Fibroblast of skin of scalp (primary cell): Measurements from ENCODE around the gene SORCS1.

Experiments
- DNase-seq: peaks from one replicate; pipeline ENCODE4 v3.0.0-alpha.2; 2013

The SORCS1 gene

DNA sequence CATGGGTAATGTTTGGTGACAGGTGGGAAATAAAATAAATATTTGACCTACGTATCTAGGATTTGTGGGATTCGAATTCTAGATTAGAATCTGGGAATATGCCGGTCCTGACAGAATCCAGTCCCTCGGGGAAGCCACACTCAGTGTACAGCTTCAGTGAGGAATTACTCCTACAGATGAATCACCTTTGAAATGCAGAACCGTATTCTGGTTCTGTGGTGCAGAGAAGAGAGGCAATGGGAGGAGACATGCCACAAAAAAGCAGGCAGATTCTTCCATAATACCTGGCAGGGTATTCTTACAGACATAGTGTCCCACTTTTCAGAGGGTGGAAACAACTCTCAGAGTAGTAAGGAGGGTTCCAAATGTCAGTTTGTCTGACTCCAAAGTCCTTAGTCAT lies 286.9 kb downstream of the SORCS1 start:
- no peak for DNase-seq

DNA sequence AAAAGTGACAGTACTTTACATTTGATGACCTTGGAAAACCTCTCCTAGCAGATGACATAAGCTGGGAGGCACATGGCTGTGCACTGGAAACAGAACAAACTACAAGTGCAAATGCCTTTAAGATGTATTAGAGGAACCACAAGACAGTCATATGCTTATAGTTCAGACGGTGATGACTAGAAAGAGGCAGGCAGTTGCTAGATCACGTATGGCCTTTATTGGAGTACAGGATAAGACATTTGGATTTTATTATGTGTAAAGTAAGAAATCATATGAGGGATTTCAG lies 290.0 kb downstream of the SORCS1 start:
- no peak for DNase-seq

DNA sequence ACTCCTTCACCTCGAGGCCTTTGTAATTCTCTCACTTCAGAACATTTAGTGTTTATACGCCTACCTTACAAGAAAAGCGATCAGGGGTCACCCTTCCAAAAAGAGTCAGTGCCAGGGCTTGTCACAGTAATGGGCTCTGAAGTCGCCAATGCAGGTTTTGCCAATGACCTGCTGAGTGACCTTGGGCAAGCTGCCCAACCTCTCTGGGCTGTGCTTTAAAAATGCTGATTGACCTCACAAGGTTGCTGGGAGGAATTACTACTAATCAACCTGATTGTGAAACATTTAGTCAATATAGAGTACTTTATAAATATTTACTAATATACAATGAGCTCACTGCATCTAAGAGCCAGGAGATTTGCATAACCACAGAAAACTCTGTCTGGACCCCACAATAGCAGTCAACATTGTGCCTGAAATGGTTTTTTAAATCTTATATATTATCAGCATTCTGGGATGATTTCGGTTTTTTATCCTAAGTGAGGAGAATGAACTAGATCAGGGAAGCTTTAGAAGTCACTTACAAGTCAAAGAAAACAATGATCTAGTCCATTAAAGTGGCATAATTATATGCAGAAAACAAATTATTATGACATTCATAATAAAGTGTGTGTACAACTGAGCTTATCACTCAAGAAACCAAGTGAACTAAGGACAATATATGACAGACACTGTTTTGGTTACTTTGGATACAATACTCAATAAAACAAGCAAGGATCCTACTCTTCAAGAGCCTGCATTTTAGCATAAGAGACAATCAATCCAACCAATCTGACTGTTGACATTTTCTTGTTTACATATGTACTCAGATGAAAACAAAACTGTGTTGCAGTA lies 290.5 kb downstream of the SORCS1 start:
- no peak for DNase-seq

DNA sequence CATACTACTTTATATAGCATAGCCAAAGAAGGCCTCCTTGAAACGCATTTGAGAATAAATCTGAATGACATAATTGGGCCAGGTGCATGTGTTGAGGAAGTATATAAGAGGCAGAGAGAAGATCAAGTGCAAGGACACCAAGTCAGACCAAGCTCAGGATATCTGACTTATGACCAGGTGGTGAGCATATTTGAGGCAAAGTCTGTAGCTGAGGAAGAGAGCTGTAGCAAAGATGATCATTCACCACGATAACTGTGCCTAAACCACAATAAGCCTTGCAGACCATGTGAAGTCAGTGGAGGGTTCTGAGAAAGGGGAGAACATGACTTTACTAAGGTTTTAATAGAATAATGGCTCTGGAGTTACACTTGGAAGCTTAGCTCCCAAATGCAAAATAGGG lies 292.3 kb downstream of the SORCS1 start:
- no peak for DNase-seq

DNA sequence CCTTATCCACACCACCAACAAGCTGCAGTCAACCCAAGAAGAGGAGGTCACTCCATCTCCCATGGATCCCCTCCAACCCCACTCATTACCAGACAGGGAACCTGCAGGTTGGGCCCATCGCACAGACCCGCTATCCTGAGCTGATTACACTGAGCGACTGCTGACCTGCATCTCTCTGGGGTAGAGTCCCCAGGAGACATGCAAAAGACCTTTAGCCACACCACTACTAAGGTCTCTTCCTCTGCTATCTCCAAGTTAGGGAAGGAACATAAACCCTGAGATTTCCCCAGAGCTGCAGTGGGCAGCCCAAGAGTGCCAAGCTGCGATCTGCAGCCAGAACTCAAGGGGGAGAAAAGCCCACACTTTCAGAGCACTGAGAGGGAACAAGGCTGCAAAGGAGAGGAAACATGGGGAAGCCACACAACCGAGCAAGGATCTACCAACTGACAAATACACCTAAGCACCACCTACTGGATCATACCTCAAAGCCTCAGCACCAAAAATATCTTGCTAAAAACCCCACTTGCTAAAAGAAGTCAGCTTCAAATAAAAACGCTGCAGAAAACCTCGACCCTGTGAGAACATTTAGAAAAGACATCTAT lies 298.2 kb downstream of the SORCS1 start:
- no peak for DNase-seq

DNA sequence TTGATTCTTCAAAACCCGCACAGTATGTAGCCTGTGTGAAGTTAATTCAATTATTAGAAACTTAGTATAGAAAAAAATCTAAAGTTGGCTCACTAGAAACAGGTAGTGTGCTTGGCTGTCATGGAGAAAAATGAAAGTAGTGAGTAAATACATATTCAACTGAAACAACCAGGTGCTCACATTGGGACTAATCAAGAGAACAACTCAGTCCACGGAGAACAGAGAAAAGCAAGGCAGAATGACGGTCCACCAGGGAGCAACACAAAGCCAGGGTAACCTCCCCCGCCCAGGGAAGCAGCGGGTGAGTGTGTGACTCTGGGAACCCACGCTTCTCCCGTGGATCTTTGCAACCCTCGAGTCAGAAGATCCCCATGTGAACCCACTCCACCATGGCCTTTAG lies 300.5 kb downstream of the SORCS1 start:
- no peak for DNase-seq

DNA sequence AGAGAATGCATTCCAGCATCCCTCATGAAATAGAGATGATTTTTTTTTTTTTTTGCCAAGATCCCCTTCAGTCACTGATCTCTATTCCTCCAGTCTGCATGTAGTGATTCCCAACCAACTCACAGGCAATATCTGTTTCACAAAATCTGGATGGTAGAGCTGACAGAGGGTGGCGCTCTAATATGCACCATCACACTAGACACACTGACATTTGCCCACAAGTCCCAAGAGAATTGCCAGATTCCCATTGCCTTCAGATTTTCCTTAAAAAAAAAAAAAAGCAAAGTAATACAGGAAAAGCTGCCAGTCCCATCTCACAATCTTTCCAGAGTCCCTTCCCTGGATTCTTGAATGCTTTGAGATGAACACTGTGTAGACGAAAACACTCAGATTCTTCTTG lies 301.0 kb downstream of the SORCS1 start:
- no peak for DNase-seq

DNA sequence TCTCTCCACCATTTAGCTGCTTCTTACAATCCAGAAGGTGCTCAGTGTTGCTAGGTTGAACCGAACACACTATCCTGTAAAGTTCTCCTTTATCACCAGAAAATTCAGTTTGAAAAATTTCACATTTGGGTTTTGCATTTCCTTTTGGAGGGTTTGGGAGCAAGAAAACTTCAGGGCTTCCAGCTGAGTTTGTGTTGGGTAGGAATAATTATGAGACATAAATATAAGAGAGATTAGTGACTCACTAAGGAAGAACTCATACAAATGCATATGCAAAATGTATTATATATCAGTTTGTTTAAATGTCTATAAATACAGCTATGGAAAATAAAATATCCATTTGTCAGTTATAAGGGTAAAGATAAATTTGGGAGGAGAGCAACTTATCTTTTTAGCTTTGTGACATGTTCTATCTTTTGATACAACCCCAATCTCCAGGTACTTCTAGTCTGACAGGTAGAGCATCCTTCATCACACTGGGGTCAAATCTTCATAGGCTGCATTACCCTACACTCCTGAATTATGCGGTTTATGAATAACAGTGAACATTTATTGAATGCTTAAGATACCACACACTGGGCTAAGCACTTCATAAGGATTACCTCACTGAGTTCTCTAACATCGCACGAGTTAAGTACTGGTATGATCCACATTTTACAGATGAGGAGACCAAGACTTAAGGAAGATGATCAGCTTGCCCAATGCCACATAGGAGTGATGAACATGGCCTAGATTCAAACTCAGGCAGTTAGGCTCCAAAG lies 304.4 kb downstream of the SORCS1 start:
- no peak for DNase-seq

DNA sequence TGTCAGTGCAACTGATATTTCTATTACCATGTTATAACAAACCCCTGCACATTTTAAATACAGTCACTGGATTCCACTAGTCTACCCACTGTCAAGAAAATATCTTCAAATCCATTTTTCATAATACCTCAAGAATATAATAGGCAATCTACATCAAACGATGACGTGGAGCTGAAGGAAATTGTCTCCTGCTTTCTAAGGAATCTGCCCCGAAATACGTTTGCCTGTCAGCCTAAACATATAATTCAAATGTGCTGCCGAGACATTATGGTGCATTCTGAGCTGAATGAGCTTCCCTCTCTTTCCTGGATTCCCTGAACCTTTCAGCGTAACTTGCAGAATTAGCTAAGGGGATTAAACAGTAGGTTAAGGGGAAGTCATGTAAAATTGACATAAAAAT lies 306.8 kb downstream of the SORCS1 start:
- no peak for DNase-seq

DNA sequence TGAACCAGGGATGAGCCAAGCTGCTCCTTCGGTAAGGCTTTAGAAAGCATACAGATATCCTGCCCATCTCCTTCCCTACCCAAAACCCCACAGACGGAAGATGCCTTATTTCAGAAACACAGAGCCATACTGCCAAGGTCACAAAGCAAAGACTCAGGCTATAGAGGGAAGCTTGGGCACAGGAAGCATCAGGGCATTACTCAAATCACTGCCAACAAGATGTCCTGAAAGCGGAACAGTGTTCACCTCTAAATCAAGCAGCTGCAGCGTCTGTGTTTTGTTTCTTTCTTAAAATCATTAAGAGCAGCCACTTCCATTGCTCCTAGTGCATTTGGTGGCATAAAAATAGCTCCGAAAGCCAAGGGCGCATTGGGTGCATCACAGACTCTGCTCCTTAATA lies 307.3 kb downstream of the SORCS1 start:
- no peak for DNase-seq

DNA sequence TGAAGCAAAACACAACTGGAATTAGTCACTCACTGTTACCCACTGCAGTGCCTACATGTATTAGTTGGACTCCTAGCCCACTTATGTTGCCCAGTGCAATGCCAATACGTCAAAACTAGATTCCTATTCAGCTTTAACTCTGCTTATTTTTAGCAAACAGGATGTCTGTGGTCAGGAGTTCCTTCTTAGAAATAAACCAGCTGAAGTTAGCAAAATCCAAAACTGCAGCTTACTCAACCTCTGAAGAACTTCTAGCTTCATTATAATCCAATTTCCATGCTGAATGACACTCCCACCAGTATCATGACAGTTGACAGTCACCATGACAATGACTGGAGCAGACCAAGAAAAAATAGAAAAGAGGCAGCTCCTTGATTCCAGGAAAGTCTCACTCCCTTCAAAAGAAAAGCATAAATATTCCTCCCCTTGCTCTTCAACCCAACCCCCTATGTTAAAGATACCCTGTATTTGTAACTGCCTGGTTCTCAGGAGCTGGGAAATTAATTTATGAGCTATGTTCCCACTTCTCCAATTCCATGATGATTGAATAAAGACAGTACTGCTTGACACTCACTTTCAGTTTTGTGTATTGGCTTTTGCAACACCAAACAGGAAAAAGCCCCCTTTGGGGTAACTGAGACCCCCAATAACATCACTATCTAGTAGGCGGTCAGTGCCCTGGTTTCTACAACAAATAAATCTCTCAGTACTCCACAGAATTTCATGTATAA lies 327.4 kb downstream of the SORCS1 start:
- no peak for DNase-seq

DNA sequence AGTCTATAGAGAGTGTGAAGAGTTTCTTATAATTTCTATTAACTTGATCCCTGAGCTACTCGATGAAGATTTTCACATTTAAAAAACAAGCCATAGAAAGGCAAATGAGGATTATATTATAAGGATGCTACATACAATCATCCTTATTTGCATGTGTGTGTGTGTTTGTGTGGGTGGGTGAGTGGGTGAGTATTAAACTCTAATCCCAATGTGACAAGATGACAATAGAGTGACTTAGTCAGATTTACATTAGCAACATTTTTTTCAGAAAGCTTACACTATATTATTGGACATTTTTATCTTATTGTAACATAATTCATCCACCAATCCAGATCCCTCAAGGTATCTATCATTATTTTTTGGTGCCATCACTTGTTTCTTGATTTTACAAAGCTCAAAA lies 331.7 kb downstream of the SORCS1 start:
- DNase-seq = no peak

DNA sequence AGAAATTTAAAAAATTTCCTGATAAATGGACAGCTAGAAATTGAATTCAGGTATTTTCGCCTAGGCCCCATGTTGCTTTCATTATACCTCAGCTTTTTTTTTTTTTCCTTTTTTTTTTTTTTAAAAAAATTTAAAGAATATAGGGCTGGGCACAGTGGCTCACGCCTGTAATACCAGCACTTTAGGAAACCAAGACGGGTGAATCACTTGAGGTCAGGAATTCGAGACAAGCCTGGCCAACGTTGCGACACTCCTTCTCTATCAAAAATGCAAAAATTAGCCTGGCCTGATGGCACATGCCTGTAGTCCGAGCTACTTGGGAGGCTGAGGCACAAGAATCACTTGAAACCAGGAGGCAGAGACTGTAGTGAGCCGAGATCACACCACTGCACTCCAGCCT lies 334.0 kb downstream of the SORCS1 start:
- DNase-seq = no peak

DNA sequence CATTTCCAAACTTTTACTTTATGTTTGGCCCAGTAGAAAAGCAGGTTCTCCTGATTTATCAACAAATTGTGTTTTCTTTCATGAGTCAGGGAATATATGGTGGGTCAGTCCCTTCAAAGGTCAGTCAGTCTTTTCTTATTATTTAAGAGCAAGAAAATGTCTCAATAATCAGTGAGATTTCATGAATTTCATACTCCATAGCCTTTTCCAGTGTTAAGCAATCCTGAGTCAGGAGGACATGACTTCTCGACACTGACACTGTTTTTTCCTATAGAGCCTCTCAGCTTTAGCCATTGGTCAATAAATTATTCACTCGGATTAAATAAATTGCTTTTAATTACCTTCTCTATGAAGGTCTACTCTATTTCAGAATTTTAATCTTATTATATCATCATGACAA lies 334.5 kb downstream of the SORCS1 start:
- DNase-seq = no peak

DNA sequence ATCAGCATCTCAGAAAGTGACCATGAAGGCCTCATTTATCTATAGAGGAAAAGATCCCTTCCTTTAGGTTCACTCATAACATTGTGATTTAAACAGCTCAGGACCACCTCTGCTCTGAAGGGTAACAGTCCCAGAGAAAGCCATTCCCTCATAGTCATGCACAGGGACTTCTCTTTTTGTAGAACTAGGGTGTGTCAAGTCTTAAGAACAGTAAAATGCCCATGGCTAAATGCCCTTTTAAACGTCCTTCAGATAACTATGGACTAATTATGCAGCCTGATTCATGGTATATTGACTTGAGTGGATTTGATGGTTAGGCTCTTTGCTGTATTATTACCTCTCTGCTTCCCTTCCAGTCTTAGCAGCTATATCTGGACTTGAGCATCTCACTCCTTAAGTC lies 337.8 kb downstream of the SORCS1 start:
- no peak for DNase-seq

DNA sequence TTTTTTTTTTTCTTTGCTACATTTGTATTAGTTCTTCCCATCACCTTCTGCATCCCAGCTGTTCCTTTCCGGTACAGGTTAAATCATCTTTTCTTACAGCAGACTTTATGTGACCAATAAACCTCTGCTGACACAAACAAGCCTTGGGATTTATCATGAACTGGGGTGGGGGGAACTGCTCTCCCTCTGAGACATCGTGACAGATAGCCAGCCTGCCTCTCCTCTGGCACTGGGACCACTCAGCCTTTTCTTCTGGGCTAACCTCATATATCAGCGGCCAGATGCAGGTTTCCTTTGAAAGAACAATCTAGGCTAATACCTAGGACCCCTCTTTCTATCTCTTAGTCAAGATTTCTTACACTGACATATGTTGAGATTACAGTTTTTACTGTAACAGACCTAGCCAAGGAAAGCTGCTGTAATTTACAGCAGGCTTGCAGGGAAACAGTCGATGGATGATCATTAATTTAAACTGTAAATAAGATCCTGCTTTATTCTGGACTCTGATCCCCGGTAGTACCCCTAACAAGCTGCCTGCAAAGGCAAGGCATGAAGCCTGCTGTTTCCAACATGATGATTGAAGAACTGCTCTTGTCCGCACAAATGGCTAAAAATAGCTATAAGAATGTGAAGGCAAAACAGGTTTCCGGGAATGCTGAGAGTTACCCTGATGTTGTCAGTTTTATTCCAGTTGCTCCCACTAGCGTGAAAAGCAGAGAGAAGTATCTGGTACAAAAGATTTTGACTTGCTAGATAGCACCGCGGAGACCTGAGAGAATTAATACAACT lies 338.7 kb downstream of the SORCS1 start:
- DNase-seq = no peak

DNA sequence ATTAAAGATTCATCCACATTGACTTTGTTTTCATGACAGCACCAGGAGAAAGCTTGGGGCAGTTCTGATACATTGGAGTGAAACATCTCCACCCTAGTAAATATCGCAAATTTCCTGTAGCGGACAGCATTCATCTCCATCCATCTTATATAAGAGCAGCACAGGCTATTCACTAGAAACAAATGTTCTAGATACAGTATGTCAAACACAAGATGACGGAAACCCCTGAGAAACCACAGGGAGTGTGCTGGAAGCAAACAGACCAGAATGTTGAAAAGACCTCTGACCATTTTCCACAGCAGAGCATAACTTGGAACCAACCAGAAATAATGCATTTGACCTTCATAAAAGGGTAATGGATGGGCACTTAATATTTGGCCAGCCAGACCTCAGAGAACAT lies 343.9 kb downstream of the SORCS1 start:
- DNase-seq = no peak

DNA sequence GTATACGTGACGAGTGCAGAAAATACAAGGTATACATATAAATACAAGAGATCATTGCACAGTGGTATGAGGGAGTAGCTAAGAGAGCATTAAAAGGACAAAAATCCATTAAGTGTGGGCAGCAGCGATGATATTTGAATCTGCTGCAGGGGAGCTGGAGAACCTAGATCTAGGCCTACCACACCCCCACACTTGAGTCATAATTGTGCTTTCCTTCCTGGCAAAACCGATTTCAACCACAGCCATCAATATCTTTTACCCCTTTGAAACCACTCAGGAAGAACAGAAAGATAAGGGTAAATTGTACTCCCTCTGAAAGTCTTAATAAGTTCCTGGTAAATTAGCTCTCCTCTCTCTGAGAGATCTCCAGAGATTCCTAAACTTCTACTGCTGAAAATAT lies 345.0 kb downstream of the SORCS1 start:
- no peak for DNase-seq

DNA sequence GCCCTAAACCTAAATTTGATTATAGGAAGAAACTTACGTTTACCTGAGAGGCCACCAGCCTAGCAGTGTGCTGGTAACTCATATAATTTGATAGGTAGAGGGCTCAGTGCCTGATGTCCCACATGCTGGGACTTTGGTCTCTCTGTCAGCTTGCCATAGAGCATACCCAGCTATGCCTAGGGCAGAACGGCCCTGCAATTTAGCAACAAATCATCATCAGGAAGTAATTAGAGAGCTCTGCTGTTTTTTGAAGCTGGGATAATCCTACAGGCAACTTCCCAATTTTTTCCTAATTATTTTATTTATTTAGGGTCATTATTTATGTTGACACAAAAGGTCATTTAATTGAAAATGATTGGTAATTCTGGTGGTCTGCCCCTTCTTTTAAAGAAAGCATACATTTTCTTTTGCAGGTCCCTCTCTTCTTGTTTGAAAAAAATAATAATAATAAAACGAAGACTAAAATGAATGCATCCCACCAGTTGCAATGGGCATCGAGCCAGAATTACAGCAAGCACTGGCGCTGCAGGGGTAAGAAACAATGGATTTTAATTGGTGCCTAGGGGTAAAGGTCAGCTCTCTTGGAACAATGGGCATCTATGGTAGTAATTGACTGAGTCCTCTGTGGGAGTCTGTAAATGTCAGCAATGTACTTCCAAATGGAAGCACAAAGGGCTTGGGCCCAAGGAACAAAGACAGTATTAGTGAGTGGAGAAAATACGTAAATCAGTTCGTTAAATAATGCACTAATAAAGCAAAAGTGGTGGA lies 348.0 kb downstream of the SORCS1 start:
- DNase-seq = no peak

DNA sequence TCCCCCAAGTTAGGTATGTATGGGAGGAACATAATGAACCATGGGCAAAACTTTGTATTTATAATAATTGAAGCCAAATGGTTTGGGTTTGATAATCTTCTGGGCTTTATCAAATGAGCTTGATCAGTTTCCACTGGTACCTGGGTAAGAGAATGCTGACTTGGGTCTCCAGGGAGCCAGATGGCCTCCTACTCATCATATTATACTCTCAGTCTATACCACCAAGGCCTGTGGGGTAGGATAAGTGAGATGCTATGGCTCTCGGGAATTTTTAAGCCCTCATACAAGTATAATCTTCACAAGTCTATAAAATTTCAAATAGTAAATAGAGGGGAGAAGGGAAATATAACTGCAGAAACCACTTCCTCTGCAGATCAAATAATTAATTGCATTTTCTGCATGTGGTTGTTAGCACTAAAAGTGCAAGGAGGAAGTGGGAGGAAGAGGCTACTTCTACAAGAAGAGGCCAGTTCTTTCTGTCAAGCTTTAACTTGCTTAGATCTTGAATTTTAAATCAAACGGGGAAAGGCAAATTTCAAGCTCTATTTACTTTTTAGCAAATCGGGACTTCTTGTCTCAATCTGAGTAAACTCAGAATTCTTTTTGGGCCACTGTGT lies 349.0 kb downstream of the SORCS1 start:
- no peak for DNase-seq

DNA sequence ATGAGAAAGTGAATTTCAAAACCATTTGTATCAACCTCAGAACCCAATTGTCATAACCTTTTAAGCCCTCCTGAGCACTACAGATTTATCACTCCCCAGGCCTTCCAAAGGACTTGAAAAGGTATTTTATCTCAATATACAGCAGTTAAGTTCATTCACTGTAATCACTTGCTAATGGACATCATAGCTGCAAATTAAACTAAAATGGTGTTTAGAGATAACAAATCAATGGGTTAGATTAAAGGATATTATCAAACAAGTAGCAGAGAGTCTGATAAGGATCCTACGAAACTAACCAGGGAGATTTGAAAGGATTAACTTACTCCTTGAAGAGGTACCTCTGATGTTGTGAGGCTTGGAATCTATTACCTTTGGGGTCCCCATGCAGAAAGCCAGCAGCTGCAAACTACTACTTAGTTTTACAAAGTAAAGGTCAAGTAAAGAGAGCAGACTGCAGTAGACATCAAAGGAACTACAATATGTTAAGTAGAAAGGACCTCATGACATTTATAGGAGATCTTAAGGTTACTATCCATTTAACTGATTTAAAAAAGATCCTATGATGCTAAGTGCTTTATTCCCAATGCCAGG lies 359.4 kb downstream of the SORCS1 start:
- no peak for DNase-seq
